Measurements from ENCODE around the gene PQBP1.
A peak's percentile ranks its signal among the peaks of the same experiment; 100 is the strongest.

PQBP1 gene

DNA sequence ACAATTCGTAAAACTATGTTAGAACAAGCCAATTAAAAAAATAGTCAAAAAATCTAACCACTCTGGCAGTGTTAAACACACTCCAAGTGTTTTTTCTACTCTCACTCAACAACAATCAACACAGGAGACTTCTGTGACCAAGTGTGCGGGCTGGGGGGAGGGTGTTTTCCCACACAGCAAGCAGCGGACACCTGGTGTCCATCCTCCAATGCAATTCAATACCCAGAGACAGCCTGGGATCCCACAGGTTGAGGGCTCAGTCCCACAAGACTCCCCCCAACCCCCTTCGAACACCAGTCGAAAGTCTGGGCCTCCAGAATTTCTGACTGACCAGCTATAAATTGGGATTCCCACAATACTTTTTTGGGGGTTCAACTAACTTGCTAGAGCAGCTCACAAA, 29.4 kb downstream of the PQBP1 start:
- no peak for DNase-seq

DNA sequence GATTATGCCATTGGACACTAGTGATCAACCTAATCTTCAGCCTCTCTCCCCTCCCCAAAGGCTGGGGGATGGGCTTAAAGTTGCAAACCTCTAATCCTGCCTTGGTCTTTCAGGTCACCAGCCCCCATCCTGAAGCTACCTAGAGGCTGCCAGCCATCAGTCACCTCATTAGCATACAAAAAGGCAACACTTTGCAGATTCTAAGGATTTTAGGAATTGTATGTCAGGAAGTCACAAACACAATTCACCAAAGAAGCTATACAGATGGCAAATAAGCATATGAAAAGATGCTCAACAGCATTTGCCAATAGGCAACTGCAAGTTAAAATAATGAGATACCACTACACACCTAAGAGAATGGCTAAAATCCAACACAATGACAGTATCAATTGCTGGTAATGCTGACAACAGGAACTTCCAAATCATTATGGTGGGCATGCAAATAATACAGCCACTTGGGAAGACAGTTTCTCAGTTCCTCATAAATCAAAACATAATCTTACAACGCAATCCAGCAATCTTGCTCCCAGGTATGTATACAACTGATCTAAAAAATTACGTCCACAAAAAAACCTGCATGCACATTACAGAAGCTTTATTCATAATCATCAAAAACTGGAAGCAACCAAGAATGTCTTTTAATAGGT, 30.1 kb downstream of the PQBP1 start:
- no peak for DNase-seq

DNA sequence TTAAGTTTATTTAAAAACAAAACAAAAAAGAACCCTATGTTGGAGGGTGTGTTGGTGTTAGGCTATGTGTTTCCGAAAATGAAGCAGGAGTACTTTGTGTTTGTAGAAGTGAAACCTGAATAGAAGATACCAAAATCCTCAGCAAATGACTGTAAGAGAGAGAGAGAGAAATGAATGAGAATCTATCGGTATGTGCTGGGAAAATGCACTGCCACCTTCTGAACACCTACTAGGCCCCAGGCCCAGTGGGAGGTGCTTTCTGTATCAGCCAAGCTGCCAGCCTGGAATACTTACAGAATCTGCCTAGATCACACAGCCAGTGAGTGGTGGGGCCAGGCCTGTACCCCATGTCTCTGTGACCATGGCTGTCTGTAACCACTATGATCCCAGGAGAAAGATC, 36.0 kb downstream of the PQBP1 start:
- DNase-seq, result no peak

DNA sequence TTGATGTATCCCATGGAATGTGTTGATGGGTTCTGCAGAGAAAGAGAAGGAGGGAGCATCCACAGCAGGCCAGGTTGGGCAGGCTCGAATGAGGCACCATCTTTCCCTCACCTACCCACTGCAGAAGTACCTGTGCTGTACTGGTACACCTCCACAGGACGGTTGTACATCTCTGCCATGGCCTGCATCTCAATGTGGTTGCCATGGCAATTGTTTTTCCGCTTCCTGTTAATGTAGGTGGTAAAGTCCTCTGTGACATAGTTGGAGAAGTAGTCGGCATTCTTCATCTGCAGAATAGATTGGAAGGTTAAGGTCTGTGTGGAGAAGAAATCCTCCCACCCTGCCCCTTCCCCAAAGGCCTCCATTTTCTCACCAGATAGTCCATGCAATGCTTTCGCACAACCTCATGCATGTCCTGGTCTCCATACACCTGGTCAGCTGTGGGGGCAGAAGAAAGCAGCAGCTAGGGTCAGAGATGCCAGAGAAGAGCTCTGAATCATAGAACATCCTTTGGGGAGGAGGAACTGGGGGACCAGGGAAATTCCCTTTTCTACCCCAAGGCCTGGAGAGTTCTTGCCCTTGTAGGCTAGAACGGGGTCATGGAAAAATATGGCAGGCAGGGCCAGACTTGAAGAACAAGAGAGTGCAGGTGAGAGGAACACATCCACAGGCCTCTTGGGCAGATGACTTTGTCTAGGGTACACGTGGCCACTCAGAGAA, 37.0 kb downstream of the PQBP1 start:
- no peak for DNase-seq

DNA sequence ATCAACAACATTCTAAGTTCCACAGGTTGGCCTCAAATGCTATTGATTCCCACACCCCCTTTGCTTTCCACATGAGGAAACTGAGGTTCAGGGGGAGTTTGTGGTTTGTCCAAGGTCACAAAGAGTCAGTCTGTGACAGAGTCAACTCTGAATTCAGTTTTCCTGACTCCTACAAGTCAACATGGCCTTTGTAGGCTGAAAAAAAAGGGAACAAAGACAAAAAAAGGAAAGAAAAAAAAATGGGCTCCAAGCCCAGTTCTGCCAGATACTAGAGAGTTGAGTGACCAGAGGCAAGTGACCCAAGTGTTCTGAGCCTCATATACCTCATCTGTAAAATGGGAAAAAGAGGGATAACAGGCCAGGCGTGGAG, 37.6 kb downstream of the PQBP1 start:
- no peak for DNase-seq

DNA sequence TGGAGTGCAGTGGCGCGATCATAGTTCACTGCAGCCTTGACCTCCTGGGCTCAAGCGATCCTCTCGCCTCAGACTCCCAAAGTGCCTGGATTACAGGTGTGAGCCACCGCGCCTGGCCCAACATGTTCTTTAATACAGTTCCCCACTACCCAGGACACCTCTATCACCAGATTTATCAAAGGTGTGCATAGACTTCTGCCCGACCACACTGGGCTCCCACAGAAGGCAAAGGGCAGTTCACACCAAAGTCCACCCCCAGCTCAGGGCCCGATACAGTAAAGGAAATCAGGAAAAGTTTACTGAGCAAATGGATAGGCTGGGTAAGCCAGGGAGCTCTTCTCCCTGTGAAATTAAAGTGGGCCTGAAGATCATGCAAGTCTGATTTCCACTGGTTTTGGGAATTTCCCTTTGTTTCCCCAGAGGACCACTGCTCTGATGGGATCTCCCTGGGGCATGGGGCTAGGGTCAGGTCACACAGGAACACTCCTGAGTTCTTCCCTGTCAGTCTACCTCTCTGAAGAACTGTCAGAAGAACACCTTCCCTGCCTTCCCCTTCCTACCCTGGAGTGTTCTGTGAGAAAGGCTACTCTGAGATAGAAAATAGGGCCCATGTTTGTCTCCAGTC, 38.8 kb downstream of the PQBP1 start:
- no peak for DNase-seq

DNA sequence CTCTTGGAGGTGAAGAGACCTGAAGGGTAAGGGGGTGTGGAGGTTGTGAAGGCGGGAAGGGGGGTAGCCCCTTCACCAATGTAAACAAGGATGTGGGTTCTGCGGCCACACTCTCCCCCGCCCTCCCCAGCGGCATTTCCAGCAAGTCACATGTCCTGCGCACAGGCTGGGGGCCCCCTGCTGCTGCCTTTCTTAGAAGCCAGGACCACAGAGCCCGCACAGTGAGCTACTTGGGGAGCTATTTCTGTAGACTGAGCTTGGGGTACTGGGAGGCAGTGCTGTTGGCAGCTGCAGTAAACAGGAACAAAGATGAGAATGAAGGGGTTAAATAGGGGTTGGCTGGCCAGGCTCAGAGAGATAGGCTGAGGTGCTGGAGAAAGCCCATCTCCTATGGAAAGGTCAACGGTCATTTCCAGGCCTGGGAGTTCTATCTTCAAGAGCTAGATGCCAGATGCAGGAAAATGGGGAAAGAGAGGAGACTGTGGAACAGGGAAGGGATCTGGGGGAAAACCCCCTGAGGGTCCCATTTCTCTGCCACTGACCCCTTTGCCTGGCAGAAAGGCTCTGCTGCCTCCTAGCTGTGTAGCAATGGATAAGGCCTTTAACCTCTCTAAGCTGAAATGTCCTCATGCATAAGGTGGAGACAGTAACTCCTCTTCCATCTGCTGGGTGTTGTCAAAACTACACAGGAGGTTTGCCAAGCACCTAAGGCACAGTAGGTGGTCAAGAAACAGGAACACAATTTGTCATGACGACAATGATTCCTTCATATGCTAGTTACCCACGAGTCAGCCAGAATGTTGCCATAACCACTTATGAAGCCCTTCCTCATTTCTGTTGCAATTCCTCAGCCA, 39.6 kb downstream of the PQBP1 start:
- DNase-seq, result peak; percentile 15 to 55

DNA sequence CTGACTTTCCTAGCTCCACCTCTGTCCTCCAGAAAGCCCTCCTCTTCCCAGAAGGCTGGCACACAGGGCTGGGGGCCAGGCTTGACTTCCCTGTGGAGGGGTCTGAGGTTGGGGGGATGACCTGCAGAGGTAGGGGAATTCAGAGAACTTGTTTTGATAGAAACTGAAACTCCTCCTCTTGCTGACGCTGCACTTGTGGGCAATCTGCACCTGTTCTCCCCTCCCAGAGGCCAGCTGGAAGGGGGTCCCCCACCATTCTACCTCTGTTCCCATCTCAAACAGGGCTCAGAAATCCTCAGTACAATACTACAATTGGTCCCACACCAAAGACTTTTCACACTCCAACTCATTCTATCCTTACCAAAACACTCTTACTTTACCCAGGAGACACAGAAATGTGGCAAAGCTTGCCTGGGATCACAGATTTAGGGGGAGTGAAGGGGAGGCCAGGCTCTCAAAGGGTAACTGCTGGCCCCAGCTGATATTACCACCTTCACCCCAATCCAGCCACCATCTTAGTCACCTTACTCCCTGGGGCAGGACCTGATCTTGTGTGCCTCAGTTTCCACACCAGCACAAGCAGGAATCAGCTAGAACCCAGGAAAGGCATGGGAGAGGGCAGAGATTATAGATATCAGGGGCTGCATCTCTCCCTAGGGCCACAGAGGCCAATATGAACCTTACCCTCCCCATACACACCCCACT, 41.1 kb downstream of the PQBP1 start:
- no peak for DNase-seq

DNA sequence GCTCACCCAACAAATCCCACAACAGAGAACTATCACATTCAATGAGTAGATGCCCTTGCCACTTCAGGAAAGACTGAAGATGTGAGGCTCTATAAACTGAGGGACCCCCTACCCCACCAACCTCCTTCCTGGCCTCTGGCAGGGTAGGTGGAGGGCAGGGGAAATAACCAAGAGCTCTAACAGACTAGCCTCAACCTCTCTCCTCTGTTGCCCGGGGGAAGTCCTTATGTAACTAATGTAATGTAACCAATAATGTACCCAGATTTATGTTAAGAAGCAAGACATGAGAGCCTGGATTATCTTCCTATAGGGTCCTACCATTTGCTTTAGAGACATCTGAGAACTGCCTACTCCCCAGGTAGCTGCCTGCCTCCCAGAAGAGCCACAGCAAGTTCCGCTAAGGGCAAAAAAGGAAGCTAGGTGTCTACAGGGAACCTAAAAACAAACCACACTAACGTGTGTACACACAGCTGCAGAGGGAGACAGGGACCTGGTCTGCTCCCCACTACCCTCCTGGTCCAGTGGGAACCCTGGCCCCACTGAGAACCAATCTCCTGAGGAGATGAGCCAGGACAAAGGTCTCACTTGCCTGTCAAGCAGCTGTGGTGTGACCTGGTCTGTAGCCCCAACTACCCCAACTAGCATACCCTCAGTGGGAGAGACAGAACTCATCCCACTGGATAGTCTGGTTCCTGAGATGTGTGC, 41.9 kb downstream of the PQBP1 start:
- no peak for DNase-seq

DNA sequence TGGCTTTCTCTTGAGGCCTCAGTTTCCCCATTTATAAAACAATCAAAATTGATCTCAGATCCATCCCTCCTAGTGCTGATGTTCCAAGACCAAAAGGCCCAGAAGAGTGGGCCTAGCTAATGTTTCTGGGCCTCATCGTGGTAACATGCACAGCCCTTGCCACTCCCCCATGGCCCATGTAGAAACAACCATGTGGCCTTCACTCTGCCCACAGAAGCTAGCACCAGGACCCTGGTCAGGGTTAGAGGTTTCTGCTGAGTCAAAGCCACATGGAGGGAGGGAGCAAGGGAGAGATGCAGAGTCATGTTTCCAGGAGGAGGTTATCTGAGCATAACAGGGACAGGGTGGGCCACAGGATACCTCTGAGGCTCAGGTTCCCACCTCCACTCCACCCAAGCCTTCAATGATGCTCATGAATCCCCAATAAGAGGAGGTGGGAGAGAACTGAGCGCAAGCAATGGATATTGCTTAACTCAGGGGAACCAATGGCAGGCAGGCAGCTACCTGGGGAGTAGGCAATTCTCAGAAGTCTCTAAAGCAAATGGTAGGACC, 42.8 kb downstream of the PQBP1 start:
- no peak for DNase-seq

DNA sequence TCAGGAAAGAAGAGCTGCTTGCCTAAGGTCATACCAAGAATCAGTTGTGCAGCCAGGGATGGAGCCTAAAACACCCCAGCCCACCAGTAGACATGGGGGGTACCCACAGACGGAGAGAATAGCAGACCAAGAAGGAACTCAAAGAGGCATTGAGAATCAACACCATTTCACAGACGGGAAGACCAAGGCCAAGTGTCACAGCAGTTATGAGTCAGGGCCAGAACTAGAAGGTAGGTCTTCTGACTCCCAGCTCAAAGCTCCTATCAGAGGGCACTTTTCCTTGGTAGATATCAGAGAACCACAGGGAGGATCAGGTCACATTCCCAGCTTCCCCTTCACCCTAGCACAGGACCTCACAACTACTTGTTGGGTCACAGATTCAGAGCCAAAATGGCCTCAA, 45.2 kb downstream of the PQBP1 start:
- no peak for DNase-seq

DNA sequence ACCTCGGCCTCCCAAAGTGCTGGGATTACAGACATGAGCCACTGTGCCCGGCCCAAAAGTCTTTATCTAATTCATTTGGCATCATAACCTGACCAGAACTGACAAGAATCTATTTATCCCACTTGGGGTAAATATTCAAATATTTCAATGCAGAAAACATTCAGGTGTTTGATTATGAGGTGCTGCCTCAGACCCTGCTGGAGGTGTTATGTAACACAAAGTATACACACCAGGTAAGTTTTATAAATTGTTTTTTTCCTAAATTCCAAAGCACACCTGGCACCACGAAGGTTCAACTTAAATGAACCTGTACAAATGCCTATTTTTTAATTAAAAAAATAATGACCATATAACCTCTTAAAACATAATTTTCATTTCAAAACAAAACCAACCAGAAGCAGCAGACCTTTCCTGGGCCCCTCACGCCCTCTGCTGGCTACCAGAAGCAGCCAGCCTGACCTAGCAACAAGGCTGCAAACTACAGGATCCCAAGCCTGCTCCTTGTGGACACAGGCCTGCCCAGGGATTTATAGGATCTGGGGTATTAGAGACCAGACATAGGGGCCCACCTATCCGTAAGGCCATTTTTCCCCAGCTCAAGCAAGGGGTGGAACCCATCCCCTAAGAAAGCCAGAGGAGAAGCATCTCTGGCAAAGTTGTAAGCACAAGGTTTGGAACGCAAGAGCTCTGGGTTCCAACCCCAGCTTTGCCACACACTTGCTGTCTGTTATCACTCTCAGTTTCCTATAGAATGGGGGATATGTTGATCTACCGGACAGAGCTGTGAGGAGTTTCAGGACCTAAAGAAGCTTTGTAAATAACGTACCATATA, 48.0 kb downstream of the PQBP1 start:
- DNase-seq, result no peak

DNA sequence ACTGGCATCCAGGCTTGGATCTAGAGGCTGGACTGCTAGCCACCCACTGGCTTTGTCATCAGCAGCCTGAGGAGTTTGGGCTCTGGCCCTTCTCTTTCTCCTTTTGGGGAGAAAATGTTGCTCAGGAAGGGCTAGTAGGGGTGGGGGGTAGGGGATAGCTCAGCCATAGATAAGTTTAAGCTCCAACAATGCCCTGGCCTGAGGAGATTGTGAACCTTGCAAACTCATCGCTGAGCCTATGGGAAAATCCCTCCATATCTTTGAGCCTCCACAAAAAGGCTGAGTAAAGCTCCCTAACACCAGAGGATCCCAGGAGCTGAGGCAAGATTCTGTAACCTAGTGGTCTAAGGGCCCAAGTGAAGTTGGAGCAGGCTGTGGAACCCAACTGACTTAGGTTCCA, 50.9 kb downstream of the PQBP1 start:
- DNase-seq, result no peak
